ENCODE results near the gene SLC37A2.

GRCh38 chr11:125117429-125117828 lies 54.3 kb downstream of the SLC37A2 start:
- no peak for TF ChIP-seq POLR2A (IDR thresholded peaks at IDR 0.05)
- TF ChIP-seq CTCF (IDR thresholded peaks at IDR 0.05): no peak
